GM12878 (cell line): ENCODE results near the gene FAM120B.

Experiments
- BHLHE40 ChIP-seq, 2 experiments: fragments of 450-650 bp in 1 of 2; IDR thresholded peaks; 2 replicates each; pipeline ENCODE4 v1.6.1; 2011 to 2017; ENCODE audit warnings: low read depth in 2 of 2, borderline replicate concordance in 1 of 2, improper control_type of control experiment in 1 of 2, low read length in 1 of 2, mild to moderate bottlenecking in 1 of 2
- CBX5 ChIP-seq: sonication (generic); IDR thresholded peaks from 2 replicates; pipeline ENCODE4 v1.6.1; 2016; ENCODE audit warnings: low read depth, moderate library complexity, mild to moderate bottlenecking, inconsistent platforms
- PKNOX1 ChIP-seq: fragments of 450-650 bp; IDR thresholded peaks from 2 replicates; pipeline ENCODE4 v1.6.1; 2016; ENCODE audit warnings: mild to moderate bottlenecking
- POLR2AphosphoS5 ChIP-seq: IDR thresholded peaks from 2 replicates; pipeline ENCODE4 v1.6.1; 2011; ENCODE audit warnings: mild to moderate bottlenecking, low read length, inconsistent platforms

- TF ChIP-seq BHLHE40 (IDR thresholded peaks at IDR 0.05; ENCODE audit: borderline replicate concordance in 1 of 2, low read depth in 2 of 2, low read length in 1 of 2) (no peak), POLR2AphosphoS5 (no peak), CBX5 (no peak), PKNOX1 (no peak)
These were observed 128.2 kb downstream of the FAM120B start for GRCh38 chr6:170434821-170435155.
